BJ (cell line): ENCODE data around the gene GPR146. TPM values are rescaled to one million over a fixed set of nuclear protein-coding genes. Genes with fewer than 3 reads are reported as not detected.

ENCODE experiments used
- CTCF ChIA-PET: fragments of 350-600 bp; formaldehyde crosslinking; extraction: SDS; loops from one replicate; lab custom pipeline; 2021; ENCODE audit warnings: antibody characterized with exemption, inconsistent platforms; lab: Yijun Ruan, JAX
- POLR2A ChIA-PET: fragments of 300-600 bp; sonication (Branson Sonifier 250); formaldehyde crosslinking; extraction: SDS; loops from one replicate; lab custom pipeline; 2021; ENCODE audit warnings: antibody characterized with exemption; lab: Charles Lee
- DNase-seq: peaks from one replicate; pipeline ENCODE4 v3.0.0-alpha.2; 2011; ENCODE audit warnings: low read depth
- H3K27me3 ChIP-seq: 2 replicates; pipeline ENCODE4 v1.6.0; 2011; ENCODE audit warnings: low read length; ENCODE audit not compliant: control insufficient read depth, insufficient read depth
- H3K36me3 ChIP-seq: 2 replicates; pipeline ENCODE4 v1.5.1; 2011; ENCODE audit warnings: low read length; ENCODE audit not compliant: control insufficient read depth, insufficient read depth
- H3K4me3 ChIP-seq: 2 replicates; pipeline ENCODE4 v1.5.1; 2011; ENCODE audit warnings: low read depth, mild to moderate bottlenecking, control low read depth, low read length
- polyA plus RNA-seq: library from polyadenylated mRNA; depleted of rRNA; stranded (reverse); fragments of >200 nt; gene quantifications from 2 replicates; pipeline ENCODE4 v1.2.3, GENCODE V29; 2011; rRNA removed
- small RNA-seq: library from RNA; depleted of rRNA; stranded (forward); fragments of <200 nt; gene quantifications from one replicate; pipeline ENCODE3, GENCODE V24; 2012; ENCODE audit warnings: low replicate concordance, low read depth; ENCODE audit not compliant: insufficient read length
- TF ChIP-seq, protein P1 (sequence below): IDR thresholded peaks from 2 replicates; pipeline ENCODE4 v1.5.1; 2011; ENCODE audit warnings: low read depth, mild to moderate bottlenecking, control low read depth, inconsistent platforms, low read length, moderate library complexity; ENCODE audit not compliant: insufficient read depth

GPR146 gene
- polyA plus RNA-seq, 1 experiment = 4.5 TPM

DNA sequence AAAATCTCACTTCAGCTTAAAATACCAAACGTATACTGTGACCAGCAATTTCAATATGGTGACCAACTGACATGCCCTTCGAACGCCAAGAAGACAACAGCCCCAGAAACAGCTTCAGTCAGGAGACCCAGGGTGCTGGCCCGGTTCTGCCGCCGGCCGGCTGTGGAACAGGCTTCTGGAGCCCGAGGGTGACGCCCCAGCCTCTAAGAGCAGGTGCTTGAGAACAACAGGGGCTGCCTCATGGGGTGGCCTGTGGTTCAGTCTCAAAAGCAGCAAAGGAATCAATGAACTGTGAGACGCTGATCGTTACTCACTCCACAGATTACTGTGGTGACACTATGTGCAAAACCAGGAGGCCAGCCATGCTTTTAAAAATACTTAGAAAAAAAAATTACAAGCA lies 60.8 kb downstream of the GPR146 start:
- ChIA-PET POLR2A (no interaction called here), CTCF (interaction anchor here (1.8 to 3.6 kb wide), 2 partner anchors 18 to 19 kb away, joined by 4 to 16 read pairs; partner anchors contain the start of gene GPER1)
- TF ChIP-seq, protein P1, sequence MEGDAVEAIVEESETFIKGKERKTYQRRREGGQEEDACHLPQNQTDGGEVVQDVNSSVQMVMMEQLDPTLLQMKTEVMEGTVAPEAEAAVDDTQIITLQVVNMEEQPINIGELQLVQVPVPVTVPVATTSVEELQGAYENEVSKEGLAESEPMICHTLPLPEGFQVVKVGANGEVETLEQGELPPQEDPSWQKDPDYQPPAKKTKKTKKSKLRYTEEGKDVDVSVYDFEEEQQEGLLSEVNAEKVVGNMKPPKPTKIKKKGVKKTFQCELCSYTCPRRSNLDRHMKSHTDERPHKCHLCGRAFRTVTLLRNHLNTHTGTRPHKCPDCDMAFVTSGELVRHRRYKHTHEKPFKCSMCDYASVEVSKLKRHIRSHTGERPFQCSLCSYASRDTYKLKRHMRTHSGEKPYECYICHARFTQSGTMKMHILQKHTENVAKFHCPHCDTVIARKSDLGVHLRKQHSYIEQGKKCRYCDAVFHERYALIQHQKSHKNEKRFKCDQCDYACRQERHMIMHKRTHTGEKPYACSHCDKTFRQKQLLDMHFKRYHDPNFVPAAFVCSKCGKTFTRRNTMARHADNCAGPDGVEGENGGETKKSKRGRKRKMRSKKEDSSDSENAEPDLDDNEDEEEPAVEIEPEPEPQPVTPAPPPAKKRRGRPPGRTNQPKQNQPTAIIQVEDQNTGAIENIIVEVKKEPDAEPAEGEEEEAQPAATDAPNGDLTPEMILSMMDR = no peak
- no peaks in the 10 kb centered on the region for H3K36me3 ChIP-seq
- H3K27me3 ChIP-seq = no peaks in the 10 kb centered on the region
- no peak for DNase-seq
- H3K4me3 ChIP-seq = no peak overlapping the region

DNA sequence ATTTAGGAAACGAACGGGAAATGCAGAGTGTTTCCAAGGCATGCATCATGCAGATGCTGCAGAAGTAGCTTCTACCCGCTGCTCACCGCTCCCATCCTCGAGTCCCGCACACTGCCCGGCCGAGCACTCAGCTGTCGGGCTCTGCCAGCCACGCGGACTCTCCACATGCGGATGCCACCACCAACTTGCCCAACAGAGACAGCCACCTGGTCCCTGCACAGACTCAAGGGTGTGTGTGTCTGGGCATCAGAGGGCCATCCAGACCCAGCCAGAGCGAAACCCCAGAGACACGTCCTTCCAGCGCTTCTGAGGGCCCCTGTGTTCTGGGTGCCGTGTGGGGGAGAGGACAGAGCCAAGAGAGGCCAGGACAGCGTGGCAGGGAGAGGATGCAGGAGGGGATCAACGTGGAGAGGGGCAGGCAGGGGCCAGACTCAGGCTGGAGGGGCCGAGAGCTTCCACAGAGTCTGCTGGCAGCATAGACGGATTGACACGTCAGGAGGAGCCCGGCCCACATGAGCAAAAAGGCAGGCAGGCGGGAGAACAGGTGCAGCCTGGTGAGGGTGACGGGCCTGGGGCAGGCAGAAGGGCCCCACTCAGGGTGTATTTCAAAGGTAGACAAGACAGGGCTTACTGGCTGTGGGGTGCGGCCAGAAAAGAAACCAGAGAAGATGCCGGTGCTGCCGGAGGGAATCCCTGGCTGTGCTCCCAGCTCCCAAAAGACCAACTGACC lies 61.9 kb downstream of the GPR146 start:
- Histone ChIP-seq H3K4me3 (no peak overlapping the region), H3K27me3 (no peaks in the 10 kb centered on the region), H3K36me3 (no peaks in the 10 kb centered on the region)
- TF ChIP-seq, protein P1 = no peak
- POLR2A ChIA-PET = no interaction called here
- CTCF ChIA-PET = no interaction called here
- no peak for DNase-seq

DNA sequence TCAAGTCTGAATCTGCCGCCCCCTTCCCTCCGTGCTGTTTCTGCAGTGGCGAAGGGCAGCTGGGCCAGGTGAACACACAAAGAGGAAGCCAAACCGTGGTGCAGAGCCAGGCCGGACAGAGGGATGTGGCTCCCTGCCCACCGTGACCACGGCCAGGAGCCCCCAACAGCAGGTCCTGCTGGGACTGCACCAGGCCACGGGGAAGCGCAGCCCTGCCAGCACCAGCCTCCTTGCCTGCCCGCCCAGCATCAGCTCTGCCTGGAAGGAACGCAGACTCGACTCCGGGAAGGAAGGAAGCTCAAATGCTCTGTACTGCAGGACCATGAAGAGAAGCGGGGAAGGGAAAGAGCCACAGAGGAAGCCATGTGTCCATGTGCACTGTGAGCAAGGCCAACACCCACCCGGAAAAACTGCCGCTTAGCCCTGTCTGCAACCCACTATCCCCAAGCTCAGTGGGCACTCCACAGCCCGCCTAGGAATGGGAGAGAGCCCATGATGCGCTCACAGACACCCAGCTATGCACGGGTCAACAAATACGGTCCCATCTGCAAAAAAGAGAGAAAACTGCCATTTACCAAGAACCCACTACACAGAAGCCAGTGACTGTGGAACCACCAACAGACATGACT lies 62.6 kb downstream of the GPR146 start:
- CTCF ChIA-PET = interaction anchor here (0.6 to 1.4 kb wide), 2 partner anchors 21 to 52 kb away, joined by 3 read pairs; no protein-coding TSS in a partner anchor
- no peaks in the 10 kb centered on the region for H3K36me3 ChIP-seq
- TF ChIP-seq, protein P1 = no peak
- no peaks in the 10 kb centered on the region for H3K27me3 ChIP-seq
- POLR2A ChIA-PET = no interaction called here
- DNase-seq = no peak
- H3K4me3 ChIP-seq = no peak overlapping the region

DNA sequence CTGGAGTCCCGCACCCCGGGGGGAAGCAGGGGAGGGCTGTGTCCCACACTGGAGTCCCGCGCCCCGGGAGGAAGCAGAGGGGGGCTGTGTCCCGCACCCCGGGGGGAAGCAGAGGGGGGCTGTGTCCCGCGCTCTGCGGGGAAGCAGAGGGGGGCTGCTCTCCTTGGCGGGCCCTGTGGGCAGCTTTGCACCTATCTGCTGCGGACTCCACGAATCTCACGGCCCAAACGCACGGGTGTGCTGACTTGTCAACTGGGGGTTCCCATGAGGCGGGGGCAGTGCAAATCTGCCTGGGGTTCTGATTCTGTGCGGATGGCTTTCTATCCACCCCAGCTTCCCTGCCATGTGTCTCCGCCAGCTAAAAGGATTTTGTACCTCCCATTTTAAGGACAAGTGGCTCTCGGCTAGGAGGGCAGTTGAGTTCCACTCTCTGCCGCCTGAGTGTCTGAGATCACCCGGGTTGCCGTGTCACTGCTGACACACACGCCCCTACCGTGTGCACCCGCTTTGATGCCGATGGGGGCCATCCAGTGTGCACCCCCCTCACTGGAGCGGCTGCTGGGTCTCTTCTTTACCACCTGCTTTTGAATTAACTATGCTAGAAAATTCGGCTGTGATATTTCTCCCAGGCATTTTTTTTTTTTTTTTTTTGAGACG lies 64.0 kb downstream of the GPR146 start:
- POLR2A ChIA-PET = no interaction called here
- DNase-seq = no peak
- CTCF ChIA-PET = interaction anchor here (1.4 kb wide), 1 partner anchor 22 kb away, joined by 3 read pairs; no protein-coding TSS in a partner anchor
- Histone ChIP-seq H3K4me3 (no peak overlapping the region), H3K27me3 (no peaks in the 10 kb centered on the region), H3K36me3 (no peaks in the 10 kb centered on the region)
- TF ChIP-seq, protein P1 = no peak

Small RNA genes lying within 50 kb of the gene (small RNA-seq; reads per million reads assigned to genes)
- gene MIR339 = 52.5 reads per million, percentile 88 among the genes with 10 or more reads in this experiment

Other genes starting within 250 kb of the GPR146 start
- gene SUN1, start 212.1 kb upstream of the GPR146 start, polyA plus RNA-seq = 177 and 222 TPM in 2 replicates
- 15.6 and 21.7 TPM in 2 replicates for gene GET4, start 168.0 kb upstream of the GPR146 start, polyA plus RNA-seq
- 3.2 and 5.1 TPM in 2 replicates for gene ADAP1, start 89.9 kb upstream of the GPR146 start, polyA plus RNA-seq
- 5.5 and 5.6 TPM in 2 replicates for gene COX19, start 69.0 kb upstream of the GPR146 start, polyA plus RNA-seq
- gene CYP2W1, start 61.4 kb upstream of the GPR146 start, polyA plus RNA-seq = not detected in 2 replicates
- gene GPER1, start 43.6 kb downstream of the GPR146 start, polyA plus RNA-seq = 2.1 and 3.1 TPM in 2 replicates
- 43.6 and 46.3 TPM in 2 replicates for gene ZFAND2A, start 115.7 kb downstream of the GPR146 start, polyA plus RNA-seq
- gene UNCX, start 188.3 kb downstream of the GPR146 start, polyA plus RNA-seq = not detected in 2 replicates